ENCODE data around the gene KRTAP4-12. TPM values are rescaled to one million over a fixed set of nuclear protein-coding genes. Genes with fewer than 3 reads are reported as not detected.
"Not testable (repeated sequence)": the region's sequence is repeated elsewhere in the genome, so short reads cannot be mapped to it uniquely, and the experiment has no call there.

Gene KRTAP4-12
- polyA plus RNA-seq, 1 donor (not counting 4 experiments of a cell fraction or from before 2014, with no cell fraction given), result not detected

GRCh38 chr17:41116297-41116696 is 7.7 kb downstream of the KRTAP4-12 start:
- FAIRE-seq, result no peak
- Histone ChIP-seq H3K4me2 (ENCODE audit: control insufficient read depth, extremely low read depth, insufficient read depth, low read depth, low read length) (no peak overlapping the region), H3K4me1 (ENCODE audit: control insufficient read depth, extremely low read depth, insufficient read depth, low read length) (peaks cover 12% of the 10 kb centered on the region), H3K79me2 (ENCODE audit: control insufficient read depth, insufficient read depth, low read length) (no peaks in the 10 kb centered on the region), H3K27ac (ENCODE audit: control insufficient read depth, insufficient read depth, low read length) (no peak overlapping the region), H3K9ac (ENCODE audit: control insufficient read depth, extremely low read depth, insufficient read depth, low read length) (no peak overlapping the region), H2AFZ (ENCODE audit: control insufficient read depth, low read length) (no peak overlapping the region), H3K36me3 (ENCODE audit: control insufficient read depth in 2 of 2, extremely low read depth in 1 of 2, insufficient read depth in 2 of 2, low read length in 2 of 2) (no peaks in the 10 kb centered on the region), H3K9me1 (ENCODE audit: control insufficient read depth, extremely low read depth, insufficient read depth, low read length) (no peaks in the 10 kb centered on the region), H3K9me3 (ENCODE audit: control insufficient read depth, low read depth, low read length) (no peaks in the 10 kb centered on the region), H3K27me3 (ENCODE audit: control insufficient read depth, extremely low read depth, insufficient read depth, low read length) (no peaks in the 10 kb centered on the region), H3K4me3 (ENCODE audit: control insufficient read depth in 2 of 3, extremely low read depth in 1 of 3, insufficient read depth in 2 of 3, low read depth in 1 of 3, low read length in 3 of 3) (no peak overlapping the region), H4K20me1 (ENCODE audit: control insufficient read depth, extremely low read depth, insufficient read depth, low read length) (no peaks in the 10 kb centered on the region)
- DNase-seq (ENCODE audit: low read depth, low spot score), result no peak
- TF ChIP-seq CTCF (optimal IDR thresholded peaks at IDR 0.05 in 1 of 3, IDR thresholded peaks at IDR 0.05 in 1 of 3, conservative IDR thresholded peaks at IDR 0.05 in 1 of 3; ENCODE audit: extremely low read depth in 1 of 3, insufficient read depth in 2 of 3, low read length in 3 of 3), result no peak
- no peak for TF ChIP-seq EZH2 (IDR thresholded peaks at IDR 0.05; ENCODE audit: low read length)
- dilution Hi-C loops (cut with MboI; ENCODE audit: extremely low pct_ligation_motif_present, low sequenced_read_pairs), result no loop called here

- no peaks in the 10 kb centered on the region for H3K79me2 ChIP-seq (ENCODE audit: control insufficient read depth, insufficient read depth, low read length)
- DNase-seq (ENCODE audit: low read depth, low spot score) (no peak), FAIRE-seq (no peak)
Measured at GRCh38 chr17:41111151-41111885, 12.7 kb downstream of the KRTAP4-12 start.

GRCh38 chr17:41108728-41109386 is 15.1 kb downstream of the KRTAP4-12 start:
- not testable (repeated sequence) for FAIRE-seq

More at GRCh38 chr17:41111151-41111885, 12.7 kb downstream of the KRTAP4-12 start:
- Histone ChIP-seq H4K20me1 (ENCODE audit: control insufficient read depth, extremely low read depth, insufficient read depth, low read length) (no peaks in the 10 kb centered on the region), H3K27ac (ENCODE audit: control insufficient read depth, insufficient read depth, low read length) (no peak overlapping the region), H3K4me3 (ENCODE audit: control insufficient read depth in 2 of 3, extremely low read depth in 1 of 3, insufficient read depth in 2 of 3, low read depth in 1 of 3, low read length in 3 of 3) (no peak overlapping the region), H3K9ac (ENCODE audit: control insufficient read depth, extremely low read depth, insufficient read depth, low read length) (no peak overlapping the region), H3K4me2 (ENCODE audit: control insufficient read depth, extremely low read depth, insufficient read depth, low read depth, low read length) (no peak overlapping the region), H3K9me1 (ENCODE audit: control insufficient read depth, extremely low read depth, insufficient read depth, low read length) (no peaks in the 10 kb centered on the region), H3K9me3 (ENCODE audit: control insufficient read depth, low read depth, low read length) (no peaks in the 10 kb centered on the region), H3K36me3 (ENCODE audit: control insufficient read depth in 2 of 2, extremely low read depth in 1 of 2, insufficient read depth in 2 of 2, low read length in 2 of 2) (no peaks in the 10 kb centered on the region), H3K4me1 (ENCODE audit: control insufficient read depth, extremely low read depth, insufficient read depth, low read length) (peaks cover 5% of the 10 kb centered on the region), H2AFZ (ENCODE audit: control insufficient read depth, low read length) (no peak overlapping the region), H3K27me3 (ENCODE audit: control insufficient read depth, extremely low read depth, insufficient read depth, low read length) (no peaks in the 10 kb centered on the region)
- dilution Hi-C loops (cut with MboI; ENCODE audit: extremely low pct_ligation_motif_present, low sequenced_read_pairs), result no loop called here
- TF ChIP-seq EZH2 (IDR thresholded peaks at IDR 0.05; ENCODE audit: low read length) (no peak), CTCF (optimal IDR thresholded peaks at IDR 0.05 in 1 of 3, IDR thresholded peaks at IDR 0.05 in 1 of 3, conservative IDR thresholded peaks at IDR 0.05 in 1 of 3; ENCODE audit: extremely low read depth in 1 of 3, insufficient read depth in 2 of 3, low read length in 3 of 3) (no peak)

More at GRCh38 chr17:41108728-41109386, 15.1 kb downstream of the KRTAP4-12 start:
- H3K27me3 ChIP-seq (ENCODE audit: control insufficient read depth, extremely low read depth, insufficient read depth, low read length); H2AFZ ChIP-seq (ENCODE audit: control insufficient read depth, low read length); DNase-seq (ENCODE audit: low read depth, low spot score); H3K4me3 ChIP-seq (ENCODE audit: control insufficient read depth in 2 of 3, extremely low read depth in 1 of 3, insufficient read depth in 2 of 3, low read depth in 1 of 3, low read length in 3 of 3); H3K79me2 ChIP-seq (ENCODE audit: control insufficient read depth, insufficient read depth, low read length); H4K20me1 ChIP-seq (ENCODE audit: control insufficient read depth, extremely low read depth, insufficient read depth, low read length); H3K27ac ChIP-seq (ENCODE audit: control insufficient read depth, insufficient read depth, low read length); H3K4me2 ChIP-seq (ENCODE audit: control insufficient read depth, extremely low read depth, insufficient read depth, low read depth, low read length); H3K36me3 ChIP-seq (ENCODE audit: control insufficient read depth in 2 of 2, extremely low read depth in 1 of 2, insufficient read depth in 2 of 2, low read length in 2 of 2); H3K9me3 ChIP-seq (ENCODE audit: control insufficient read depth, low read depth, low read length); H3K9me1 ChIP-seq (ENCODE audit: control insufficient read depth, extremely low read depth, insufficient read depth, low read length); H3K9ac ChIP-seq (ENCODE audit: control insufficient read depth, extremely low read depth, insufficient read depth, low read length); dilution Hi-C loops (cut with MboI; ENCODE audit: extremely low pct_ligation_motif_present, low sequenced_read_pairs): not testable (repeated sequence)
- H3K4me1 ChIP-seq (ENCODE audit: control insufficient read depth, extremely low read depth, insufficient read depth, low read length), result peaks cover 10% of the 10 kb centered on the region
